Coronary artery (tissue), 2 donors: ENCODE measurements around the gene HOXD13.

ENCODE experiments used
- DNase-seq: peaks from one replicate; pipeline ENCODE4 v3.0.0-alpha.2; 2017; ENCODE audit warnings: low spot score
- H3K27ac ChIP-seq, 2 donors: fragments of 200-600 bp; sonication (generic); one replicate each; pipeline ENCODE4 v1.5.1; 2016 to 2019
- H3K4me3 ChIP-seq: fragments of 200-600 bp; sonication (generic); 2 replicates; pipeline ENCODE4 v1.5.1; 2016; ENCODE audit warnings: mild to moderate bottlenecking, moderate library complexity
- TF ChIP-seq, protein P1 (sequence below): fragments of 200-600 bp; sonication (generic); IDR thresholded peaks from one replicate; pipeline ENCODE4 v1.5.1; 2019; ENCODE audit warnings: antibody characterized with exemption

HOXD13 gene

DNA sequence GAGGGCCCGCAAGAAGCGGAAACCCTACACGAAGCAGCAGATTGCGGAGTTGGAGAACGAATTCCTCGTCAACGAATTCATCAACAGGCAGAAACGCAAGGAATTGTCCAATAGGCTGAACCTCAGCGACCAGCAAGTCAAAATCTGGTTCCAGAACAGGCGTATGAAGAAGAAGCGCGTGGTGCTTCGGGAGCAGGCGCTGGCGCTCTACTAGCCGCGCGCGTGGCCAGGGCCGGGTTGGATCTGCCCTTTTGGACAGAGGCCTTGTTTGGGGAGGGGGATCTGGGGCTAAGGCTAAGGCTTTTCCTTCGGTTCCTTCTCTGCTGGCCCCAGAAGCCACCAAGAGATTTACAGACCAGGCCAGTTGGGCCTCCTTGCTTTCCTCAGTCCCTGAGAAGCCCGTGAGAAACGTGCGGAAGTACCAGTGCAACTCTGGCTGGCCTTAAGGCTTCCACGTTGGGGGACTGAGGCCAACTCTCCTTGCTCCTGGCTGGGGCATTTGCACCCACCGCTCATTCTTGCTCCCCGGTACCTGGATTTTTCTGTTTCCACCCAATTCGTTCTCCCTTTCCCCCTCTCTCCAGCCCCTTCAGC, 8.1 kb downstream of the HOXD13 start:
- TF ChIP-seq, protein P1, sequence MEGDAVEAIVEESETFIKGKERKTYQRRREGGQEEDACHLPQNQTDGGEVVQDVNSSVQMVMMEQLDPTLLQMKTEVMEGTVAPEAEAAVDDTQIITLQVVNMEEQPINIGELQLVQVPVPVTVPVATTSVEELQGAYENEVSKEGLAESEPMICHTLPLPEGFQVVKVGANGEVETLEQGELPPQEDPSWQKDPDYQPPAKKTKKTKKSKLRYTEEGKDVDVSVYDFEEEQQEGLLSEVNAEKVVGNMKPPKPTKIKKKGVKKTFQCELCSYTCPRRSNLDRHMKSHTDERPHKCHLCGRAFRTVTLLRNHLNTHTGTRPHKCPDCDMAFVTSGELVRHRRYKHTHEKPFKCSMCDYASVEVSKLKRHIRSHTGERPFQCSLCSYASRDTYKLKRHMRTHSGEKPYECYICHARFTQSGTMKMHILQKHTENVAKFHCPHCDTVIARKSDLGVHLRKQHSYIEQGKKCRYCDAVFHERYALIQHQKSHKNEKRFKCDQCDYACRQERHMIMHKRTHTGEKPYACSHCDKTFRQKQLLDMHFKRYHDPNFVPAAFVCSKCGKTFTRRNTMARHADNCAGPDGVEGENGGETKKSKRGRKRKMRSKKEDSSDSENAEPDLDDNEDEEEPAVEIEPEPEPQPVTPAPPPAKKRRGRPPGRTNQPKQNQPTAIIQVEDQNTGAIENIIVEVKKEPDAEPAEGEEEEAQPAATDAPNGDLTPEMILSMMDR = no peak
- no peak for DNase-seq
- Histone ChIP-seq H3K4me3 (no peak overlapping the region), H3K27ac (no peak overlapping the region)

DNA sequence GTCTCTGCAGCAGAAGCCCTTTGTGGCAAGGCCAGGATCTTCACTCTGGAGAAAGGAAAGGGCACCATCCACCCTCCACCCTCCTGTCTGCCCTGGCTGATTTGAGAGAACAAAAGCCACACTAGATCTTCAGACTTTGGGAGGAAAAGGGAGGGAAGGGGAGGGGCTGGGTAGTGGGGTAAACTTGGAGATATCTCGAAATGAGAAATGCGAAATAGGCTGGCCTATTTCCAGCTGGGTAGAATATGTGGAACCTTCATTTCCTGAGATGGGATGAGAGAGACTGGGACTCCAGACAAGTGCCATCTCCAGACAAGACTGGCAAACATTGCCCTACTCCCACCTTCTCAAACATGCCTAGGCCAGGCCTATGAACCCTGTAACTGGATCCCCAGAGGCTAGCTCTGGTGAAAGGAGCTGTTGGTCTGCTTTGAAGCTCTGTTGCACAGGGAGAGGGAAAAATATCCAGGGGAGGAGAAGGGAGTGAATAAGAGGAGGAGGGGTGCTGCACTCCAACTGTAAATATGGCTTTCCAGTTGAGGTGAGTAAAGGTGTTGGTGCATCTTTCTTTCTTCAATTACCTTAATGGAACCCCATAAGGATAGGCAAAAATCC, 8.8 kb downstream of the HOXD13 start:
- no peak overlapping the region for H3K27ac ChIP-seq
- H3K4me3 ChIP-seq = no peak overlapping the region
- TF ChIP-seq, protein P1 = no peak
- no peak for DNase-seq

DNA sequence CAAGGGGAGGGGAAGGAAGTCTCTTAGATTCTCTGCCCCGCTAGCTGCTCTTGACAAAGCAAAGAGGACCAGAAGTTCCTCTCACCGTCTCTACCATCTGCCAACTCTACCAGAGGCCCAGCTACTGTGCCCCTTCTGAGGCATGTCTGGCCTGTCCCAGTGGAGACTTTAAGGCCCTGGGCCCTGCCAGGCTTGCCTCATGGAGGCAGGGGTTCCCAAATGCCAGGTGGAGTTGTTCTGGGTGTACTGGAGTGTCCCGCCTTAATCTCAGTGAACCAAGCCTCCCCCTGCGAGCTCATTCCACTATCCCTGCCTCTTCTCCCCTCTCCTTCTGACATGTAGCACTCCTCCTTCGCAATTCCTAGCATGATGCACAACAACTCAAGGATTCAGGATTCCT, 9.3 kb downstream of the HOXD13 start:
- no peak for DNase-seq
- TF ChIP-seq, protein P1 = no peak
- Histone ChIP-seq H3K27ac (no peak overlapping the region), H3K4me3 (no peak overlapping the region)

DNA sequence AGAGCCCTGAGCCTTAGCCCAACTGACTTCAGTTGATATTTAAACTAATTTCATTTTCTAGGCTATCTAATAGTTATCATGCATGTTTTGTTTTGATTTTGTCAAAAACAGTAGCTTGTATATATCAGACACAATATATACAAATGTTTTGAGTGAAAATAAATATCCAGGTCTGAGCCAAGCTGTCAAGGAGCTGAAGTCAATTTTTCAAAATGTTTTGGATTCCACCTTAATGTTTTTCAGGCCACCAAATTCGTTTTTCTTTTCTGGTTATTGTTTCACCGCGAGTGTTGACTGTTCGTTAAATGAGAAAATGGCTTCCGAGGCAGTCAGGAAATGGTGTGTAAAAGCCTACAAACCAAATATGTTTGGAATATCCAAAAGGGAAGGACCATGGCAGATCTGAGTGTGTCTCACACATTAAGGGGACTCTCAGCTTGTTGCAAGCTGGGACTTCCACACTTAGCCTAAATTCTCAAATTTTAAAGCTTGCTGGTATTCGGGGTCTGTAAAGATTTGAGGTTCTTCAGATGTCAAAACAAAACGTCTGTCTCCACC, 9.9 kb downstream of the HOXD13 start:
- no peak overlapping the region for H3K4me3 ChIP-seq
- TF ChIP-seq, protein P1 = no peak
- no peak for DNase-seq
- H3K27ac ChIP-seq = no peak overlapping the region

DNA sequence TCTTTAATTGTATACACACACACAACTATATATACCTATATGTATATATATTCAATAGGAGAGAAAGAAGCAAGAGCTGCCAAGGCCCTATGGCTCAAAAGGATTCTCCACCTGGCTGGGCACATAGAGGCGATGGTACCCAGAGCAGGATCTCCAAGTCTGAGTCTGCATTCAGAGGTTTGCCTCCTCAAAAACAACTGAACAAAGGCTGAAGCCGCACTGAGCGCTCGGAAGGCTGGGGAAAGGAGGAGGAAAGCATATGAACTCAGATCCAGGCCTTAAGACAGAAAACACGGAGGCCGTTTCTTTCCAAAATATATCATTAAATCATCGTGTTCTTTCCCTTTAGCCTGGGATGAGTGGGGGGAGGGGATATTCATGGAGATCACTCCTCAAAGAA, 10.7 kb downstream of the HOXD13 start:
- TF ChIP-seq, protein P1 = no peak
- no peak overlapping the region for H3K27ac ChIP-seq
- no peak for DNase-seq
- H3K4me3 ChIP-seq = no peak overlapping the region

DNA sequence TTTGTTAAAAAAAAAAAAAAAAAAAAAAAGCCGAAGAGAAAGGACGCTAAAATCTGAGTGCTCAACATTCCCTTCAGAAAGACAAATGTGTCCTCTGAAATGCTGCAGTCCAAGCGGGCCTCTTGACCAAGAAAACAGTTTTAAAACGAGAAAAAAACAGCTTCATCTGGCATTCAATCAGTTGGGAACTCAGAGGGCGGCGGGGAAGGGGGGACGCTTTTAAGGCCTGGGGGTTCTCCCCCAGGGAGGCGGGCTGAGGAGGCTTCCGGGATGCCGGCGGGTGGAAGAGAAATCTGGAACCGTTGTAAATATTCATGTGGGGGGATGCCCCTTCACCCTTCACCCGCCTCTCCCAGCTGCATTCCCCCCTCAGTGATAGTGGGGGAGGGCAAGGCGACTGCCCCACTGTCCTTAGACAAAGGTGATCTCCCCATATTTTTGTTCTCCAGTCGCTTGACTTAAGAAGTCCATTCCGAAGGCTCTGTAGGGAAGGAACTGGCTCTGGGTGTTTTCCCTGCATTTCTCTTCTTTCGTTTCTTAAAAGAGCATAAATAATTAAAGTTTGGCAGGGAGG, 11.3 kb downstream of the HOXD13 start:
- Histone ChIP-seq H3K4me3 (peak overlapping the region; percentile 53), H3K27ac (no peak overlapping the region)
- TF ChIP-seq, protein P1 = no peak
- no peak for DNase-seq
